T-cell (primary cell): ENCODE results near the gene WNT8A. TPM values are rescaled to one million over a fixed set of nuclear protein-coding genes. Genes with fewer than 3 reads are reported as not detected.

Experiments used
- ATAC-seq, 4 experiments: fragments of 200-7000 bp in 3 of 4; fragments of 150-1000 bp in 1 of 4; cut with Tn5 transposase; replicated peaks in 1 of 4; 1 replicate in 3 of 4; 2 replicates in 1 of 4; pipeline ENCODE4 v1.10.0; 2021; ENCODE audit warnings: moderate library complexity in 3 of 4, mild to moderate bottlenecking in 2 of 4, moderate number of reproducible peaks in 1 of 4
- CTCF ChIA-PET, 2 donors: fragments of 300-600 bp; sonication (Branson Sonifier 250); formaldehyde crosslinking; loops; one replicate each; lab custom pipeline; 2022; ENCODE audit warnings: antibody characterized with exemption in 2 of 2; lab: Charles Lee
- POLR2A ChIA-PET, 2 donors: fragments of 300-600 bp; sonication (Branson Sonifier 250); formaldehyde crosslinking; loops; one replicate each; lab custom pipeline; 2022; ENCODE audit warnings: antibody characterized with exemption in 2 of 2; lab: Charles Lee
- DNase-seq, 35 experiments: peaks; one replicate each; pipeline versions ENCODE4 v3.0.0 to v3.0.0-alpha.2; 2013 to 2023
- H3K27ac ChIP-seq: one replicate; pipeline ENCODE4 v1.5.1; 2013; ENCODE audit warnings: low read length
- H3K27me3 ChIP-seq, 2 experiments: replicated peaks in 1 of 2; 1 replicate in 1 of 2; 2 replicates in 1 of 2; pipeline versions ENCODE4 v1.6.1 to v1.7.0; 2013; ENCODE audit warnings: low read length in 1 of 2, mixed read lengths in 1 of 2; ENCODE audit not compliant: control insufficient read depth in 2 of 2, insufficient read depth in 2 of 2; ENCODE audit errors: extremely low read depth in 1 of 2
- H3K36me3 ChIP-seq, 2 donors: 1 replicate in 1 of 2; 2 replicates in 1 of 2; pipeline versions ENCODE4 v1.6.1 to v1.7.0; 2013; ENCODE audit warnings: low read length in 1 of 2; ENCODE audit not compliant: control insufficient read depth in 2 of 2, insufficient read depth in 1 of 2; ENCODE audit errors: extremely low read depth in 1 of 2
- H3K4me1 ChIP-seq, 2 experiments: 1 replicate in 1 of 2; 2 replicates in 1 of 2; pipeline versions ENCODE4 v1.6.1 to v1.7.0; 2013; ENCODE audit warnings: low read length in 2 of 2, mixed read lengths in 1 of 2; ENCODE audit not compliant: insufficient read depth in 2 of 2, control insufficient read depth in 1 of 2; ENCODE audit errors: extremely low read depth in 1 of 2
- H3K4me3 ChIP-seq, 2 donors: 1 replicate in 1 of 2; 2 replicates in 1 of 2; pipeline versions ENCODE4 v1.5.1 to v1.7.0; 2013; ENCODE audit warnings: mild to moderate bottlenecking in 2 of 2, low read length in 1 of 2, moderate library complexity in 1 of 2; ENCODE audit not compliant: control insufficient read depth in 1 of 2; ENCODE audit errors: extremely low read depth in 1 of 2
- H3K9me3 ChIP-seq: 2 replicates; pipeline ENCODE4 v1.7.0; 2013
- H3K27ac Mint-ChIP-seq, 2 donors: one replicate each; pipeline ENCODE4 v1.8.0; 2020 to 2021; ENCODE audit warnings: mild to moderate bottlenecking in 2 of 2, mixed read lengths in 2 of 2
- H3K27me3 Mint-ChIP-seq, 2 donors: one replicate each; pipeline ENCODE4 v1.8.0; 2021 to 2022; ENCODE audit warnings: mixed read lengths in 2 of 2
- H3K36me3 Mint-ChIP-seq: one replicate; pipeline ENCODE4 v1.8.0; 2021; ENCODE audit warnings: mixed read lengths
- H3K4me1 Mint-ChIP-seq, 3 donors: one replicate each; pipeline ENCODE4 v1.8.0; 2020 to 2022; ENCODE audit warnings: mixed read lengths in 3 of 3, mild to moderate bottlenecking in 1 of 3
- H3K4me3 Mint-ChIP-seq, 3 donors: one replicate each; pipeline ENCODE4 v1.8.0; 2020 to 2022; ENCODE audit warnings: mild to moderate bottlenecking in 3 of 3, mixed read lengths in 3 of 3, moderate library complexity in 3 of 3
- H3K9me3 Mint-ChIP-seq, 3 donors: one replicate each; pipeline ENCODE4 v1.8.0; 2020 to 2022; ENCODE audit warnings: mixed read lengths in 3 of 3
- WGBS: methylation state at CpG from one replicate; pipeline ENCODE4 v1.1.5; 2013; ENCODE audit warnings: missing lambda C conversion rate; ENCODE audit not compliant: insufficient coverage; 5-methylcytosine and 5-hydroxymethylcytosine counted together
- total RNA-seq, 35 experiments: library from RNA in 6 of 35; stranded (reverse) in 6 of 35; fragments of 120-200 nt in 1 of 35; gene quantifications; one replicate each; pipeline versions ENCODE4 v1.2.1 to v1.2.4 and lab custom pipeline; 2013 to 2026

Gene WNT8A
- total RNA-seq, 5 donors from 2014 or later (not counting 1 experiment from before 2014, with no cell fraction given) = not detected

GRCh38 chr5:138140268-138140667 lies 56.4 kb downstream of the WNT8A start:
- Mint-ChIP-seq H3K4me1 (no peaks in the 10 kb centered on the region), H3K9me3 (no peaks in the 10 kb centered on the region), H3K36me3 (no peaks in the 10 kb centered on the region), H3K4me3 (no peak overlapping the region), H3K27me3 (peaks cover 11 to 16% of the 10 kb centered on the region in 2 donors), H3K27ac (no peak overlapping the region)
- Histone ChIP-seq H3K4me1 (peaks cover 0 to 3% of the 10 kb centered on the region in 2 experiments), H3K27me3 (peaks cover 4 to 9% of the 10 kb centered on the region in 2 experiments), H3K27ac (no peak overlapping the region), H3K9me3 (no peaks in the 10 kb centered on the region), H3K4me3 (no peak overlapping the region), H3K36me3 (no peaks in the 10 kb centered on the region)
- WGBS = 75% methylated on average over 3 of the region's 4 CpGs
- ChIA-PET POLR2A (no interaction called here), CTCF (interaction anchor here in 1 of 2 donors (0.7 kb wide), 1 partner anchor 299 kb away, joined by 3 read pairs; no protein-coding TSS in a partner anchor)
- DNase-seq (no peak), ATAC-seq (no peak)

Other genes with a start within 250 kb of the WNT8A start
- not detected for gene MYOT, start 216.2 kb upstream of the WNT8A start, total RNA-seq
- gene PKD2L2, start 194.6 kb upstream of the WNT8A start, total RNA-seq = not detected
- gene FAM13B, start 51.0 kb upstream of the WNT8A start, total RNA-seq = 10 to 100 TPM; 43.4 to 53.7 (median 49.6) TPM
- not detected for gene NME5, start 55.4 kb downstream of the WNT8A start, total RNA-seq
- gene BRD8, start 94.6 kb downstream of the WNT8A start, total RNA-seq = 10 to 100 TPM; 29.5 to 79.5 (median 72.2) TPM
- gene KIF20A, start 95.1 kb downstream of the WNT8A start, total RNA-seq = under 1 TPM; 0.32 to 0.67 (median 0.56) TPM
- 10 to 100 TPM; 14.8 to 31.0 (median 23.8) TPM for gene CDC23, start 129.3 kb downstream of the WNT8A start, total RNA-seq
- not detected for gene GFRA3, start 190.6 kb downstream of the WNT8A start, total RNA-seq
- under 1 TPM in 1 of 5 donors, not detected in 4; 0.23 TPM for gene CDC25C, start 247.8 kb downstream of the WNT8A start, total RNA-seq